GM03348 (cell line): Measurements from ENCODE around the gene GRIN3A.

Source experiments
- DNase-seq: peaks from one replicate; pipeline ENCODE4 v3.0.0; 2012; ENCODE audit warnings: low spot score

The GRIN3A gene

DNA sequence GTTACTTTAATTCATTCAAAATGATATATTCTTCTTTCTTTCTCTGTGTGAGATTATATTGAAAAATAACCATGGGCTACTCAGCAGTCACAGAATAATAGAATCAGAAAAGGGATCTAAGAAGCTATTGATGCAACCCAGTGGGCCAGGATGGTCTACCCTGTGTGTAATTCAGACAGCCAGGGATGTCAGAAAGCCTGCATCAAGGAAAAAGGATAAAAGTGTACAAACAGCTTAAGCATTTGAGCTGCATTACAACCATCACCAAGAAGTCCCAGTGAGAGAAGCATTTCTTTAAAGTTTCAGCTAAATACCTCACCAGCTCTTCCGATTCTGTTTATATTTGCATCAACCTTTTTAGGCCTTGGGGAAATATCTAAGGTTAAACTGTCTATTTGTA lies 105.8 kb downstream of the GRIN3A start:
- no peak for DNase-seq

DNA sequence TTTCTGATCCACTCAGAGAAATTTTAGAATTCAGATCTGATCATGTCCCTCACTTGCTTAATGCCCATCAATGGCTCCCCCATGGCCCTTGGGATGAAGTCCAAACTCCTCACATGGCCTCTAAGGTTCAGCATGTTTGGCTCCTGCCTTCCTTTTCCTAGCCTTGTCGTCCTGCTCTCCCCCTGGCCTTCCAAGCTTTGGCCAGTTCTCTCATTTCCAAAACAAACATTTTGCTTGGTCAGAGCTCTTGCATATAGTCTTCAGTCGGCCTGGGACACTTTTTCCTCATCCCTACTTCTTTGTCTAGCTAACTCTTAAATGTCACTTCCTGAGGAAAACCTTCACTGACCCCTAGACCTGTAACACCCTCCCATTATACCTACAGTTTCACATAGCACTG lies 106.6 kb downstream of the GRIN3A start:
- DNase-seq: no peak

DNA sequence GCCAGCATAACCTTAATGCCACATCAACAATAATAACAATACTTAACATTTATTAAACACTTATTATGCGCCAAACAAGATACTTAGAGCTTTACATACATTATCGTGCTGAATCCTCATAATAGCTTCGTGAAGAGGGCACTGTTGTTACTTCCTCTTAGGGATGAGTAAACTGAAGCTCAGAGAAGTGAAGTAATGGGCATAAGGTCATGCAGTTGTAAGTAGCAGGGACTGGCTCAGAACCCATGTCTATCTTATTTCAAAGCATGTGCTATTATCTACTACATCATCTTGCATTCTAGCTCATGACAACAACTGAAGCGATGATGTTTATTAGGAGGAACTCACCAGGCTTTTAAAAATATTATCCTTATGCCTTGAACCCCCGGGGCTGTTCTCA lies 108.8 kb downstream of the GRIN3A start:
- no peak for DNase-seq

DNA sequence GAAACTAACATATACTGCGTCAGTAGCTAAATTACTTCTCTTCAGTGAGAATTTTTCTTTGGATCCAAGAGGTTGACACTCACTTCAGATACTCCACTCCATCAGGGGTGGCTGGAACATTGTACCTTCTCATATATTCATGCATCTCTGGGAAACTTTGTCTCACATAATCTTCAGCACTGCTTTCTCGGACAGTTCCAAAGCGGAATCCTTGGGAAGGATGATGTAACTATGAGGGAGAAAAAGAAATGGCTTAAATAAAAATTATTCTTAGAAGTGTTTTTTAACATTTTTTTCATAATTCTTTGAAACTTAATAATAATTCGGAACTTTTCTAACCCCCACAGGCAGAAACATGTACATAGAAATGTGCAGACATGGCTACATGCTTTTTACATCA lies 110.3 kb downstream of the GRIN3A start:
- DNase-seq: peak; percentile 26

DNA sequence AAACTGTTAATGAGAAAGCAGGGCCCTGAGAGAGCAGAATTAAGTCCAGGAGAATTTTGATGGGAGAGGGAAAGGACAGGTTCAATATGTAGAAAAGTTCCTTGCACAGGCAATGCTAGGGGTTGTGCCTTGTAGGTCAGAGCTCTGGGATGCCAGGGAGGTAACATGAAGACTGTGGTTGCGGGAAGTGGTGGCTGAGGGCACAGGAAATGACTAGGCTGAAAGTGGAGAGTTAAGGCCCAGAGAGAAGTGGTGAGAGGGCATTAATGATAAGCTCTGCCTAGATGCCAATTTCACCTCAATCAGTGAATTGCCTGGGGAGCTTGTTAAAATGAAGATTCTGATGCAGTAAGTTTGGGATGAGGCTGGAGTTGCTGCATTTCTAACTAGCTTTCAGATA lies 112.2 kb downstream of the GRIN3A start:
- DNase-seq: no peak

DNA sequence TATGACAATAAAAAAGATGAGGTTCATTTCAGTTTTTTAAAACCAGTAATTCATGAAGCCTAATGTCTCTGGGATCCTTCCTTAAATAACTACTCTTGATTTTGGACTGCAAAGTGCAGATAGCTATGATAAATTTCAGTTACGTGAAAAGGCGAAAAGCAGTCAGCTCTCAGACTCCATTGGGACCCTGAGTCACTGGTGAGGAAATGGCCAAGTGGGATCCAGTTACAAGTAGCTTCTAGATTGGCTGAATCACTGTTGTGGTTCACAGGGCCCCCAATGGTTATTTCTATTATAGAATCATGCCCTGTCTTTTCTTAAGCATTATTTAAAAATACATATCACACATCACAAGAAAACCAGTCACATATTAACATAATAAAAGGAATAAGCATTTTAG lies 112.6 kb downstream of the GRIN3A start:
- no peak for DNase-seq

DNA sequence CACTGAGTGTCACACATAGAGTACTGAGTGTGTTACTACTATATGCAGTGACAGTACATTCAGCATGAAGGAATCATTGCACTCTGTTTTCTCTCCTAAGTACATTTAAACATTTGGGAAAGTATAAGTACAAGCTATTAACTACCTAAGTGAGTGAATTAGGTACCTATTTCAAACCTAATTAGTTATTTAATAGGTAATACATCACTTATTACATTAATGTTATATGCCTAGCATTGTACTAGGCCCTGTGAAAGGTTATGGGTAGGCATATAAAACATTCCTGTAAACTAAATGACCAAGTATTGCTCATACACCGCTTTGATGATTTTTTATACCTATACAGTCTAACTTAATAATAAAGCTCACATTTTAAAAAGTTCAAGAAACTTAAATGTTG lies 118.0 kb downstream of the GRIN3A start:
- DNase-seq: no peak

DNA sequence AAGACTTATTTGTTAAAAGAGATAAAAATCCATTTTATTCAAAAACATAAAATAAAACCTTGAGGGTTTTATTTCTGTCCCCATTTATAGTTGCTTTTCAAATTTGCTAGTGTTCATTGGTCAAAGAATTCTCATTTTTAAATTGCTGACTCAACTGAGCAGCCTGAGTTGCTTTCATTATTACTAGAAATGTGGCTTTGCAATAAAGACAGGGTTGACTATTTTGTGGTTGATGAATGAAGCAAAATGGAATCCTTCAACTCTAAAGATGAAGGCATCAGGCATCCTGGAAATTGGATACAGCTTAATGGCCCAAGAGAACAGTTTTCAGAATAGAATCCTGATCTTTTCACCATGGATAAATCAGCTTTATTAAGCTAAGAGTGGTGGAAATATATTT lies 119.7 kb downstream of the GRIN3A start:
- DNase-seq: no peak

DNA sequence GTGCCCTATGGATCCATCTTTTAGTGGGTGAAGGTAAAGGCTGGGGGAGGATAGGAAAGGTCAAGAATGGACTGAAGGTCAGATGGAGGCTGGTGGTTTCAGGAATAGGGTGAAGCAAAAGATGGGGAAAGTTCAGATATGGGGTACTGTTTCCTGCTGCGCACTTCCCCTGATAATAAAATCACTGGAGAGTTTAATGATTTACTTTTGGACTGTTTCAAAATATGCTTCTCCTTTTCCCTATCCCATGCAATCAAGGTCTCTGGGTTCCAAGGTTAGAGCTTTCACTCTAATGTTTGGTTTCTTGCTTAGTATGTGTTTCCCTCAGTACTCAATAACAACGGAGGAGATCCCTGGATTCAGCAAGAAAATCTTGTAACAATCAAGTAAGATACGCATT lies 132.9 kb downstream of the GRIN3A start:
- no peak for DNase-seq

DNA sequence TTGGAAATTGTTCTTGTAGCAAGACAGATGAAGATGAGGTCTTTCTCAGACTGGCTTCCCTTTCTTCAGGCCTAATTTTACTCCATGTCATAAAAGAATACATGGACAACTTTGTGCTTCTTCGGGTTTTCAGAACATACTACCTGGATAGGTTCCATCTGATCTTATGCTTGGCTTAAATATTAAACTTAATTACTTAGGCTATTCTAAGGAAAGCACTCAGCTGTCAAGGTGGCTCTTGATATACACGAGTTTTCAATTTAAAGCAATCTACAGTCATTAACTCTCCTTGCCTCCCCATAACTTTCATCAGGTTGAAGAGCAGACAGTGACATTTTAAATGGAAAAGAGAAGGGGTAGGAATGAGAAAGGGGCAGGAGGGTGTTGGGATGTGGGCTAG lies 134.2 kb downstream of the GRIN3A start:
- DNase-seq: no peak

DNA sequence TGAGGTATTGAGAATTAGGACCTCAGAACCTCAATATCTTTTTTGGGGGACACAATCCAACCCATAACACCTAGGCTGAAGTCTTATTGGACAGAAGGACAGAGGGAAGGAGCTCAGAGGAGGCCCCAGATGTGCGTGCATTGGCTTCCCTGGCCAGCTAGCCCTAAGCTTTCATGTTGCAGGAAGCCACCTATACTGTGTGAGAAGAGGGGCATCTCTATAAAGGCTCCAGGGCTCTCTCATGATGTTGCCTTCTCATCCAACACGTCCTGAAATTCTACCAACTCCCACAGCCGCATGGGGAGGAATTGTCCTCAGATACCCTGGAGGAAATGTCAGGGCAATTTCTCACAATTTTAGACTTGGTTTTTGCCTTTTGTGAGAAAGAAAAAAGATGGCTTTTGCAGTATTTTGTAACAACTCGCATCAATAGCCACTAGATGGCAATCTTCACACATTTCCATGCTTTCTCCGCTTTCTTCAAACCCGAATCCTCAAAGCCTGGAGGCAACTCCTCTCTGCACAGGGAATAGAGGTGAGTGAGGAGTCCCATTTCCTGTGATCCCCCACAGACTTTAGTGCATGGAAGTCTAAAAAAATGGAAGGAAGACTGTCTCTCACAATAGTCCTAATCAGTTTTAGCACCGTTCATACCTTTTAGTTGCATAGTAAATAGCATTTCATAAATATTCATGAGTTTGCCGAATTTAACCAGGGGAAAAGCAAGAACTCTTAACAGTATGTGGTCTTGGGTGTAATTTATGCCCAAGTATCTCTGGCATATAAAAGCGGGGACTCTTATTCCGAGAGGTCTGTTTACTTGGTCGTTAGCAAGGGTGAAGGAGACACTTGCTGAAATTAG lies 136.3 kb downstream of the GRIN3A start:
- DNase-seq: peak; percentile 74

DNA sequence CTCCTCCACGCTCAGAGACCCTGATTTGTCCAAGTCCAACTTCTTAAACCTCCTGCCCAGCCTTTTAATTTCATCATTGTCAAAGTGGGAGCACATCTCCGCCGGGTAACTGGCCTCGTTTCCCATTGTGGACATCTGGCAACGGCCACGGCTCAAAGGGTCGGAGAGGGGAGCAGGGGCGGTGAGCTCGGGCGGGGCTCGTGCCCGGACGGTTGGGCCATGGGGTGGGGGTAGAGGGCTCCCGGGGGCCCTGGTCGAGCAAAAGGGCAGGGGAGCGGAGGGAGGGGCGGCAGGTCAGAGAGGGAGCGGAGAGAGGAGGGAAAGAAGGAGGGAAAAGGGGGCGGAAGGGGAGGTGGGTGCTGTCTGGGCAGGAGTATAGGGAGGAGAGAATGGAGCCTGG lies 143.7 kb downstream of the GRIN3A start, which contains the start of gene PPP3R2:
Gene PPP3R2, minus strand, starts transcription at position 174 of the 400 bp plus-strand sequence. Its CDS starts 48 bp downstream, at position 126.
- no peak for DNase-seq

DNA sequence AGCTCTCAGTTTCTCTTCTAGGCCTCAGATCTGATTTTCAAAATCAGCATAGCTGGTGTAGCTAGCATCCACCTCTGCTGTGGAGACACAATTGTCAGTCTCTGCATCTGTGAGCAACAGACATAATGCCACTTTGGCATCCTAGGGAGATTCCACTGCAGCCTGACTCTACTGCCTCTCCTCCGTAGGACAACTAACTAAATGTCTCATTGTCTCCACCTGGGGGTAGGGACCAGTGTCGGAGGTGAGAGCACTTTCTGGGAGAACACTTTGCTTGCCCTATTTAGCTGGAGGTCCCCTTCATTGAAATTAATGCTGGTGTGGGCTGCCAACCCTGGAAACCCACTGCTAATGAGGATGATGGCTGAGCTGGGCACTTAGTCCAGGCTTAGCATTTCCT lies 145.1 kb downstream of the GRIN3A start:
- no peak for DNase-seq

DNA sequence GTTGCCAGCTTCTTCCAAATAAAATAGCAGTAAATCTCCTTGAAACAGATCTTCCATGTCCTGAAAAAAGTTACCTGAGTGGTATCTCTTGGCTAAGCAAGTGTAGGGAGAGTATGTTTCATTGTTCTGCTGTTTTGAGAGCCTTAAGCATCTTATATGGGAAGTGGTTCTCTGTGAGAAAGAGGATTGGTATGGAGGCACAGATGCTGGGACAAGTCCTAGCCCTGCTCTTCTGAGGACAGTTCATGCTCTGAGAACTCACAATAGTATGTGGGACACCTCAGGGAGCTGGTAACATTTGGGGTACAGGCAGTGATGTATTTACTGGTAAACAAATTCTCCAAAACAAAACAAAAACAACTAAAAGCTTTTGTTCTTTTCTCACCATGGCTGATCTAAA lies 145.7 kb downstream of the GRIN3A start:
- no peak for DNase-seq

DNA sequence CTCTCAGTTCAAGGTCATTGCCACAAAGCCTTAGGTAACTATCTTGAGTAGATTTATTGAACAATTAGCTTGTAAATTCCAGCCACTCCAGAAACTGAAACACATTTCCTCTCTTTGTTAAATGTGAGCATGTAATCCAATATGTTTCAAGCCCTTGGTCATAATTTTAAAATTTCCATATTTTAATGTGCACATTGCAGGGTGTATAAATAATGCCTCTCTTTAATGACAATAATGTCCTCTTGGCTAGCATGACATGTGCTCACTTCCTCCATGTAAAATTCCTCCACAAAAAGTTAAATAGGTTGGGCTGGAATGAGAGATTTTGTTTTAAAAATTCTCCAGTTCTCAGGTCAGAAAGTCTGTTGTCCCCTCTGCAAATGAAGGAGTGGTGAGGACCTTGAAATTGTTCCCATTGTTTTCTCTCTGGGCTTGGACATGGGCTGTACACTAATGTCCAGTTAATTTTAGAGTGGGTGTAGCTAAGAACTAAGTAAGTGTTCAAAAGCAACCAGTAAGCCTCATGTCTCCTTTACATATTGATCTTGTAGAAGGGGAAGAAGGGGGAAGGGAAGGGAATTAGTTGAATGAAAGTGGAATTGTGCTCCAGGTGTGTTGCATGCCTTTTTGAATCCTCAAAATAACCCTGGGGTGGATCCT lies 146.5 kb downstream of the GRIN3A start:
- no peak for DNase-seq

DNA sequence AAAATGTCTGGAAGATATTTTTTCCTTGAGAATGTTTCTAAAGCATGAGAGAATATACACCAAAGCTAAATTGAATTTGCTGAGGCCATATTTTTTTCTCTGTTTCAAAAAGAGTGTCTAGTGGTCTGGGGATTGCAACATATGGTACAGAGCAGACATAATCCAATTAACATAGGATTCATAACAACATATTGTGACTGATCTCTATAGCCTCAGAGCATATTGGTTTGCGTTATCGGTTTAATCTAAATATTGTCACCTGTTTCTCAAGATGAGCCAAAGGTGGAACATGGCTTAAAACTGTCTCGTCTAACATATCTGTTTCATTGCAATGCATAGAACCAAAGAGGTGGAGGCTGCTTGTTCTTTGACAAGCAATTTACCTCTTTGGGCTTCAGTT lies 147.5 kb downstream of the GRIN3A start:
- no peak for DNase-seq

DNA sequence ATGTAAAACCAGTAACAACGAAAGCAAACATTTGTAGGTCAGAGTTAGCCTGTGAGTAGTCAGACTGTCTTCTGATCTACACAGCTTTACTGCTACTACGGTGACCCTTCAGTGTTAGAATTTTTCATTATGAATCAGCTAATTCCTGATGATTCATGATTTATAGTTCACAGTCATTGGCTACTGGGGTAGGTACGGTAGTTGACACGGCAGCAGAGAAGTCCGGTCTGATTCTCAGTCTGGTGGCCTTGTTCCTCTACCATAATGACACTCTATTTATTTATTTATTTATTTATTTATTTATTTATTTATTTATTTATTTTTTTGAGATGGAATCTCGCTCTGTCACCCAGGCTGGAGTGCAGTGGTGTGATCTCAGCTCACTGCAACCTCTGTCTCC lies 148.4 kb downstream of the GRIN3A start:
- DNase-seq: peak; percentile 43

DNA sequence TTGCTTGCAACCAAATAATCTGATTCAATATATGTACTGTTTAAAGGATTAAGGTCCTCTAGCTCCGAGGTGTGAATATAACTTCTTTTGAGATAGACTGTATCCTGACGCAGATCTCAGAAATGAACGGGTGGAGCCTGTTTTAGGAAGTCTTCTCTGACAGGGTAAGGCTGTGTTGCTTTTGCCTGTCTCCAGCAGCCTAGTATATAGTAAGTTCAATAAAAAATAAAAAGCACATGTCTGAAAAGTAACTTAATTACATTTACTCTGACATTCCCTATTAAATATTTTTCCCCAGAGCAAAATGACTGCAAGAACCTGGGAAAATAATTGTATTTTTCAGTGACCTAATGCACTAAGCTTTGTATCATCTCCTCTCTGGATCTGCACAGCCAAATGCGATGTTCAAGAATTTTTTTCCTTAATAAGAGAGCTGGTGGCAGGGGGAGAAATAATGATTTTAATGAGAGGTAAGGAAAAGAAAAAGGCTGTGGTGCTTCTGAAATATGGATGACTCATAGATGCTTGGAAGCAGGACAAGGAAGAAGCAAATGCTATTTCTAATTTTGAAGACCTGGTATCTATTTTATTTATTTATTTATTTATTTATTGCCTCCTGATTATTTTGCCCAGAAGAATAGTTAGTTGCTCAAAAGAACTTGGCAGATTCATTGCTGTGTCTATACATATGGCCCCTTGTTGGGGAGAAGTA lies 151.0 kb downstream of the GRIN3A start:
- DNase-seq: peak; percentile 37

DNA sequence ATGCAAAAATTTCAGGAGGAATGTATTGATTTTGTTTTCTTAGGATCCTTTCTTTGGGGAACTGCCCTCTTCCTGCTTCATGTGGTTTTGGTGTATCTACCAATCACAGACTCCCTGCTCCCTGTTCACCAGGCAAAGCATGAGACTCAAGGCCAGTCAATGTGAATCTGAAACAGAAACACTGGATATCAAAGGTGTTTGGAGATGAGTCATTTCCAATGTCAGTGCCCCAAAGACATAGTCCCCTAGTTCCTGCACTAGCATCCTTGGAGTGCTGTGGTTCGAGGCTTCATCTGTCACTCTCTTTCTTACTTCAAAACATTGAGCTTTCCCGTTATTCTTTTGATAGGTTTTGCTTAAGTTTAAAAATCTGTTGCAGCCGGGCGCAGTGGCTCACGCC lies 151.8 kb downstream of the GRIN3A start:
- DNase-seq: no peak

DNA sequence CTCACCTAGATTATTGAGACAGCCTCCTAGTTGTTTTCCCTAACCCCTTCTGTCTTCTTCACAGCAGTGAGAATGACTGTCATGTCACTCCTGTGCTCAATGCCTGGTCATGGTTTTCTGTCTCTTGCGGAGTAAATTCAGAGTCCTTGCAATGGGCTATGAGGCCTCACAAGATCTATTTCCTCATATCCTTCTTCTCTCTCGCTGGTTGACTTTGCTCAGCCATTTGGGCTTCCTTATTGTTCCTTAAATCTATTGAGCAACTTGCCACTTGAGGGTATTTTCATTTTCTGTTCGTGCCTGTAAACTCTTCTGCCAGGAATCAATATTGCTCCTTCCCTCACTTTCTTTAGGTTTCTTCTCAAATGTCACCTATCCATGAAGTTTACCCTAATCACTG lies 152.7 kb downstream of the GRIN3A start:
- DNase-seq: no peak

DNA sequence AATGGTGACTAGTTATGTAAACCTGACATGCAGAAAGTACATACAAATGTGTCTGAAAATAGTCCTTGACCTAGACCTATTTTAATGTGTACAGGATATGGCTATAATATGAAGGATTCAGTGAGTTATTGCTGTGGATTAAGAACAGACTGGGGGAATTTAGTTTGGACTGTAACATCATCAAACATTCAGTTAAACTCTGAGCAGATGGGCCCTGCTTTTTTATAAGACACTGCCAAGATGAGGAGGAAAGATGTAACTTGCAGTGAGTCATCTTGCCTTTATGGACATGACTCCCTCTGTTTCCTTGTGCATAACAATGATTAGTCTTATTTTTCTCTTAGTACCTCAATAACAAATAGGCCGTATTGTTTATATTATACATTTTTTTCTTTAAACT lies 155.9 kb downstream of the GRIN3A start:
- DNase-seq: peak; percentile 82

DNA sequence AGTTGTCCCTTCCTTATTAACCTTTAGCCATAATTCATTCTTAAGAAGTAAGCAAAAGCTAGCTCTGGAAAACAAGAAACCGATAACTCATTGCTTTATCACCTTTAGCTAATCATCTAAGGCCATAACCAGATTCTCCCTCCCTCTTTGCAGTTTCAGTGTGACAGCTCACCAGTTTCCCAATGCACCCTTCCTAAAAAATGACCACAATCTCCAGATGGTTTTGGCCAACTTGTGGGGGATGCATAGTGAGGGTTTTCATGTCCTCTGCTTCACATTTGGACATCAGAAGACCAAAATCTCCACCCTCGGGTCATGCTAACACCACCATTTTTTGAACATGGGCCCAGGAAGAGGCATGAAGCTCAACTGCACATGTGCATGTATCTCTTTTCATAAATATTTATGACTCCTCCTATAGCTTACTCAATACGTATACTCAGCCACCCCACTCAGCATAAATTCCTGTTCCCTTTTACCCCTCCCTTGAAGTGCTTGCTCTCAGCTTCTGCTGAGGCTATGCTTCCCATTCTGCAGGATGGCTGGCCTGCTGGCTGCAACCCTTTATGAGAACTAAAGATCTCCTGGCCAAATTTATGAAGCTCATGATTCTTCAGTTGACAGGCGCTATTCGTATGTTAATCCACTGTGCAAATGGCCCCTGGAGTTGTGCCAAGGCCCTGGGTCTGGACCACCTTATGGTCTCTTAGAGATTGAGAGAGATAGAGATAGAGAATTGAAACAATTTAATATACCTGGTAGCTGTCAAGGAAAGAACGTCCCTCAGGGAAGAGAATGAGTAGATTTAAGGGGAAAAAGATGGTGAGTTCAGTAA lies 158.5 kb downstream of the GRIN3A start:
- no peak for DNase-seq
